GM21576 (cell line): ENCODE results near the gene MTOR.
"Not testable (repeated sequence)": the region's sequence is repeated elsewhere in the genome, so short reads cannot be mapped to it uniquely, and the experiment has no call there.

Experiments used
- ATAC-seq: cut with Tn5 transposase; IDR thresholded peaks from one replicate; pipeline ENCODE4 v1.9.1; 2021; ENCODE audit warnings: mild to moderate bottlenecking, moderate library complexity; ENCODE audit not compliant: unreplicated experiment

Gene MTOR

DNA sequence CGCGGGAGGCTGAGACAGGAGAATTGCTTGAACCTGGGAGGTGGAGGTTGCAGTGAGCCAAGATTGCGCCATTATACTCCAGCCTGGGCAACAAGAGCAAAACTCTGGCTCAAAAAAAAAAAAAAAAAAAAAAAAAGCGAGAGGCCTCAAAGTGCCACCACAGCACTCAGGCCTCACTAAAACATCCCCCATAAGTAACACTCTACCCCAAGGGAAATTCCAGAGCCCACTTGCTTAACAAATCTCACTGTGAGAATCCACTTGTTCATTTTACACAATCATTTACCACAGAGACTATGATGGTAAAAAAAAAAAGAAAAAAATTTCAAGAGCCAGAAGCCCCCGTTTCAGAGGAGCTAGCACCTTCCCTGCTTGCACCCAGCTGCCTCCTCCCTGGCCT is 136.4 kb downstream of the MTOR start:
- ATAC-seq = no peak

GRCh38 chr1:11124965-11125364 is 137.4 kb downstream of the MTOR start:
- no peak for ATAC-seq

- ATAC-seq = no peak
These were observed 146.0 kb downstream of the MTOR start for GRCh38 chr1:11116318-11116717.

- no peak for ATAC-seq
These were observed 147.4 kb downstream of the MTOR start for GRCh38 chr1:11114966-11115365.

GRCh38 chr1:11109047-11109760 is 153.1 kb downstream of the MTOR start:
- no peak for ATAC-seq

- ATAC-seq = no peak
These were observed 154.8 kb downstream of the MTOR start for GRCh38 chr1:11107599-11107998.

GRCh38 chr1:11105586-11105985 is 156.8 kb downstream of the MTOR start:
- no peak for ATAC-seq

- ATAC-seq = no peak
These were observed 161.0 kb downstream of the MTOR start for GRCh38 chr1:11101347-11101746.

GRCh38 chr1:11100806-11101205 is 161.5 kb downstream of the MTOR start:
- not testable (repeated sequence) for ATAC-seq

DNA sequence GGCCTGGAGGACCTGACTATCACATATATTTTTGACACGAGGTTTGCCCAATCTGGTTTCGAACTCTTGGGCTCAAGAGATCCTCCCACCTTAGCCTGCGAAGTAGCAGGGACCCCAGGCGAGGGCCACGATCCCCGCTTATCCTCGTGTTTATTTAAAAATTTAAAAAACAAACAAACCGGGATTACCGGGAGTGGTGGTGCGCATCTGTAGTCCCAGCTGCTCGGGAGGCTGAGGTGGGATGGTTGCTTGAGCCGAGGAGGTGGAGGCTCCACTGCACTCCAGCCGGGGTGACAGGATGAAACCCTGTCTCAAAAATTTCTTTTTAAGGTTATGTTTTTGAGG is 162.2 kb downstream of the MTOR start:
- ATAC-seq = no peak

DNA sequence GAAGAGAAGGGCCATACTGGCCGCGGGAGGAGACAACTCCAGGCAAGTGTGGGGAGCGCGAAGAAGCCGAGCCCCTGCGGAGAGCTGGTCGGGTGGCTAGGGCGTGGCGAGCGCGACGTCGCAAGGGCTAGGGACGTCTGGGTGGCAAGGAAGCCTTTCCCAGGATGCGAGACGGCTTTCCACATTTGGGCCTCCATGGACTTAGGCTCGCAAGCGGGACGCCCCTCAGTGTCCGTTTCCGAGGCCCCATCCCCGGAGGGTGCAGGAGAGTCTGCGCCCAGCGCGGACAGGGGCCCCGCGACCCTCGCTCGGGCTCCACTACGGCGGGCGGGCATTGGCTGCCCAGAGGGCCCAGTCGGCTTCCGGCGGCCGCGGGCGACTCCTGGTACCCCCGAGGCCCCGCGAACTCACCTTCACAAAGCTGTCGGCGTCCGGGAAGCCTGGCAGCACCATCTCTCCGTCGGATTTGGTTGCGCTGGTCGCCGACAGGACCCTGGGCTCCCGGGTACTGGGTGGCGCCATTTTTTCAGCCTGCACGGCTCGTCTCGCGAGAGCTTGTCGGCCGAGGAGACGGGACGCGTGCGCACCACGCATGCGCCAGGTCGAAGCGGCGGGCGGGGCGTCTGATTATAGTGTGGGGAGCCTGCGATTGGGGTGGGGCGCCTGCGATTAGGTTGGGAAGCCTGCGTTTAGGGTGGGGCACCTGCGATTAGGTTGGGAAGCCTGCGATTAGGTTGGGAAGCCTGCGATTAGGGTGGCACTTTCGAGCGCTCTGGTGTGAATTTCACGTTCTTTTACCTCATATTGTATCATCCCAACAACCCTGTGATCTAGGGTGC is 162.8 kb downstream of the MTOR start, which contains the start of gene EXOSC10:
EXOSC10 (minus strand) TSS at position 560 of the 839 bp plus-strand sequence; CDS start at position 522, 38 bp downstream.
- peak; percentile 83 for ATAC-seq

- ATAC-seq = no peak
These were observed 163.4 kb downstream of the MTOR start for GRCh38 chr1:11098931-11099309.

DNA sequence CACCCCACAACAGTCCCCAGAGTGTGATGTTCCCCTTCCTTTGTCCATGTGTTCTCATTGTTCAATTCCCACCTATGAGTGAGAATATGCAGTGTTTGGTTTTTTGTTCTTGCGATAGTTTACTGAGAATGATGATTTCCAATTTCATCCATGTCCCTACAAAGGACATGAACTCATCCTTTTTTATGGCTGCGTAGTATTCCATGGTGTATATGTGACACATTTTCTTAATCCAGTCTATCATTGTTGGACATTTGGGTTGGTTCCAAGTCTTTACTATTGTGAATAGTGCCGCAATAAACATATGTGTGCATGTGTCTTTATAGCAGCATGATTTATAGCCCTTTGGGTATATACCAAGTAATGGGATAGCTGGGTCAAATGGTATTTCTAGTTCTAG is 178.6 kb downstream of the MTOR start:
- not testable (repeated sequence) for ATAC-seq

- ATAC-seq = no peak
These were observed 181.4 kb downstream of the MTOR start for GRCh38 chr1:11080931-11081330.

GRCh38 chr1:11078631-11079030 is 183.7 kb downstream of the MTOR start:
- ATAC-seq = no peak

- ATAC-seq = not testable (repeated sequence)
These were observed 189.0 kb downstream of the MTOR start for GRCh38 chr1:11073398-11073797.

GRCh38 chr1:11072216-11072917 is 190.0 kb downstream of the MTOR start:
- ATAC-seq = no peak

DNA sequence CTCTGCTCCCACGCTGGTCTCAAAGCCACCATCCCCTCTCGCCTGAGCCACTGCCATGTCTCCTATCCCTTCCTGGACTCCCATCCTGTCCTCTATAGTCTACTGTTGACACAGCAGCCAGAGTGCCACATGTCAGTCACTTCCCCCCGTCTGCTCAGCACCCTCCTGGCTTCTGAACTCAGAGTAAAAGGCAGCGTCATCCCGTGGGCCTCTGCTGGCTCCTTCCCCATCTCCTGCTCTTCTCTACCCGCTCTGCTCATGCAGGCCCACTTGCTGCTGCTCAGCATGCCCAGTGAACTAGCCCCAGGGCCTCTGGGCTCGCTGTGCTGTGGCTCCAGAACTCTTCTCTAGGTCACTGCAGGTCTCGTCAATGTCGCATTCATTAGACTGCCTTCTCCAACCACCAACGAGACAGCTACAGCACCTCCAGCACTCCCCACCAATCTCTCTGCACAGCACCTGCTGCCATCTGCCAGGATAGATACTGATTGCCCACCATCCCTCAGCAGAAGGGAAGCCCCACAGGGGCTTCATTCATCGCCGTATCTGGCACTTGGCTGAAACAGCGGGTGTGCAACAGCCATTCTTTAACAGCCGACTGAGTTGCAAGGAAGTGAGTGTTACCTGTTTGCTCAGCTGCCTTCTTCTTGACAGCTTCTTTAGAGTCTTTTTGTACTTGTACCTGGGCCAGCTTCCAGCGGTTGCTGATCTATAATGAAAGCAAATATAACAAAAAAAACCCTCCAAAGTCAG is 190.7 kb downstream of the MTOR start:
- ATAC-seq = no peak

DNA sequence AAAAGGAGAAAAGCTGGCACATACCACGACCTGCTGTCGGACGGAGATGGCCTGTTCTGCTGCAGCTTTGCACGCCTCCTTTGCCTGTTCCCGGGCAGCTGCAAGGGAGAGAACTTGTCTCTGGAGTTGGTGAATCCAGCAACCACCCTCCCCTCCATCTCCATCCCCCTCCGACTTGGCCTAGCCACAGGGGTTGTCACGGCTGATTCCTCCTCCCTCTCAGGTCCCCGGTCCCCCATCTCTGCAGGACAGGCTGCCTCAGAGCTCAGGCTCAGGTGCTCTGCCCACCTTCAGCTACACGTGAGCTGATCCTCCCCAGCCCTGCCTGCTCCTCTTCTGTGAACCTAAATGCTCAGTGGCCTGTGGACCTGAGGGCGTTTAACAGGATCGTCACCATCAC is 191.5 kb downstream of the MTOR start:
- no peak for ATAC-seq

DNA sequence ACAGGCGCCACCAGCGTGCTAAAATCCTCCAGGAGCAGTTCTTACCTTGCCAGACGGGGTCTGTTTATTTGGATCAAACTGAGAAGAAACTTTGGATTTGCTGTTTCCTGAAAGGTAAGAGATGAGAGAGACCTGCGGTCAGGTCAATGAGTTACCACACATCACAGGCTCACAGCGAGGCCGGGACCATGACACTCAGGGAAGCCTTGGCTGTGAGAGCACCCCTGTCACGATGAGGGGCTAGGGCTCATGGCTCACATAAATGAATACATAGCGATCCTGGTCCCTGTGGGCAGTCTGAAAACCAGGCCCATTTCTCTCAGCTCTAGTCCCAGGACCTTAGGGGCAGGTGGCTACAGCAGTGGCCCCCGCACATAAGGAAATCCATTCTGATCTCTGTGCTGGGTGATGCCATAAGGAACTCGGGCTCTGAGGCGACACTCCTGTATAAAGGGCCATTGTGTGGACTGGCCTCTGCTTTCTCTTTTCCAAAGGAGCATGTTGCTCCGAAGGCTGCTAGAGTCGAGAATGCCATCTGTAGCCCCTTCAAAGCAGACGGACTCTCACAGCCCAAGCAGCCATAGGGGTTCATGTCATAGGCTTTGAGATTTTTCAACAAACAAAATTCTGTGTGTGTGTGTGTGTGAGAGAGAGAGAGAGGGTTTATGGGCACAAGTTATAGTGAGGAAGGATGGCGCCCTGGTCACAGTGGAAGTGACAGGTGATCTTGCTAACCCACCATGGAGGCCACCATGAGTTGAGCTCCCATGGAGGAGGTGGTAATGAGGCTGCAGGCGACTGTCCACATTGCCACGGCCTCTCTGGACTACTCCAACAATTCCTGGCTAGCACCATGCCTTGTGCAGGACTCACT is 193.5 kb downstream of the MTOR start:
- ATAC-seq = no peak
